Activated T-cell treated with anti-CD3 and anti-CD28 coated beads, Interleukin-2, amount 50 U/mL, for 1 hour (primary cell): ENCODE results near the gene SMYD3.
"Not testable (repeated sequence)": the region's sequence is repeated elsewhere in the genome, so short reads cannot be mapped to it uniquely, and the experiment has no call there.

Experiments
- DNase-seq: peaks from one replicate; pipeline ENCODE4 v3.0.0-alpha.2; 2020

Gene SMYD3

GRCh38 chr1:245774931-245775330 is 732.1 kb downstream of the SMYD3 start:
- not testable (repeated sequence) for DNase-seq

- no peak for DNase-seq
Measured at GRCh38 chr1:245774196-245774595, 732.9 kb downstream of the SMYD3 start.

GRCh38 chr1:245773344-245773743 is 733.7 kb downstream of the SMYD3 start:
- no peak for DNase-seq

GRCh38 chr1:245772739-245773138 is 734.3 kb downstream of the SMYD3 start:
- DNase-seq: no peak

- DNase-seq: no peak
Measured at GRCh38 chr1:245772325-245772724, 734.8 kb downstream of the SMYD3 start.

GRCh38 chr1:245771511-245772281 is 735.4 kb downstream of the SMYD3 start:
- DNase-seq: no peak

GRCh38 chr1:245770156-245770555 is 736.9 kb downstream of the SMYD3 start:
- no peak for DNase-seq

GRCh38 chr1:245768596-245768995 is 738.5 kb downstream of the SMYD3 start:
- no peak for DNase-seq

- no peak for DNase-seq
Measured at GRCh38 chr1:245765230-245766000, 741.7 kb downstream of the SMYD3 start.

- no peak for DNase-seq
Measured at GRCh38 chr1:245763873-245764331, 743.2 kb downstream of the SMYD3 start.

GRCh38 chr1:245762396-245762910 is 744.6 kb downstream of the SMYD3 start:
- no peak for DNase-seq

GRCh38 chr1:245760301-245760700 is 746.8 kb downstream of the SMYD3 start:
- DNase-seq: no peak

GRCh38 chr1:245754463-245754961 is 752.6 kb downstream of the SMYD3 start:
- no peak for DNase-seq

GRCh38 chr1:245753807-245754206 is 753.3 kb downstream of the SMYD3 start:
- no peak for DNase-seq

- no peak for DNase-seq
Measured at GRCh38 chr1:245752561-245752960, 754.5 kb downstream of the SMYD3 start.

GRCh38 chr1:245751726-245752470 is 755.2 kb downstream of the SMYD3 start:
- no peak for DNase-seq

- DNase-seq: no peak
Measured at GRCh38 chr1:245751116-245751515, 756.0 kb downstream of the SMYD3 start.

GRCh38 chr1:245750261-245750660 is 756.8 kb downstream of the SMYD3 start:
- DNase-seq: no peak

GRCh38 chr1:245749053-245749452 is 758.0 kb downstream of the SMYD3 start:
- DNase-seq: no peak

- no peak for DNase-seq
Measured at GRCh38 chr1:245748646-245749045, 758.4 kb downstream of the SMYD3 start.

- DNase-seq: no peak
Measured at GRCh38 chr1:245748240-245748639, 758.8 kb downstream of the SMYD3 start.

GRCh38 chr1:245742896-245743295 is 764.2 kb downstream of the SMYD3 start:
- no peak for DNase-seq

- not testable (repeated sequence) for DNase-seq
Measured at GRCh38 chr1:245740336-245740735, 766.7 kb downstream of the SMYD3 start.
